Right ventricle myocardium inferior (tissue), 1 donor: ENCODE data around the gene ZXDC. TPM values are rescaled to one million over a fixed set of nuclear protein-coding genes. Genes with fewer than 3 reads are reported as not detected.

Source experiments
- ATAC-seq: fragments of 200-7000 bp; cut with Tn5 transposase; one replicate; pipeline ENCODE4 v1.9.1; 2020; ENCODE audit warnings: mild to moderate bottlenecking, moderate library complexity
- DNase-seq: peaks from one replicate; pipeline ENCODE4 v3.0.0; 2021; ENCODE audit errors: missing footprints
- intact Hi-C: fragments of 100-400 bp; cut with DNase I; formaldehyde crosslinking; loops from one replicate; pipeline ENCODE4 v1.11.0; 2022
- total RNA-seq: library from RNA; stranded (reverse); fragmentation: NEBNext Ultra II Directional; extraction: Animal tissue kit (Norgen Biotek cat#: 25700); gene quantifications from one replicate; pipeline ENCODE4 v1.2.1, GENCODE V29; 2021
- donor health status: DM: no; HTN: yes; CAD: no; lungs with severe emphysema.

The ZXDC gene
- total RNA-seq, 1 donor from 2014 or later, result 15.9 TPM

DNA sequence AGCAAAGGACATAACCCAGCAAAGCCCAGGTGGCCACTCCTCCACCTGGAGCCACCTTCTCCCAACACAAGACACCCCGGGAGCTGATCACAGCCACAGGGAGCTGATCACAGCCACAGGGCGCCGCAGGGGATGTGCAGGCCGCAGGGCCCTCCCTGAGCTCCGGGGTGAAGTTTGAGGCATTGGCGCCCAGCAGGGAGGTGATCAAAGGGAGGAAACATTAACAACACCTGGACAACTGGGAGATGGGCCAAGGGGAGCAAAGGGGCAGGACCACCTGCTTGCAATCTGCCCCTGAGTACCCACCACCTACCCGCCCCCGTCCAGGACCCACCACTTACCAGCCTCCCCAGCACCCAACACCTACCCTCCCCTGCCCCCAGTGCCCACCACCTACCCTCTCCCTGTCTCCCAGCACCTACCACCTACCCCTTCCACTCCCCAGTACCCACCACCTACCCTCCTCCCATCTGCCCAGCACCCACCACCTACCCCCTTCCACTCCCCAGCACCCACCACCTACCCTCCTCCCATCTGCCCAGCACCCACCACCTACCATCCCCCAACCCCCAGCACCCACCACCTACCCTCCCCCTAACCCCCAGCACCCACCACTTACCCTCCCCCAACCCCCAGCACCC lies 39.5 kb upstream of the ZXDC start:
- DNase-seq (peak; percentile 35), ATAC-seq (no peak)
- intact Hi-C loops, result no loop called here

DNA sequence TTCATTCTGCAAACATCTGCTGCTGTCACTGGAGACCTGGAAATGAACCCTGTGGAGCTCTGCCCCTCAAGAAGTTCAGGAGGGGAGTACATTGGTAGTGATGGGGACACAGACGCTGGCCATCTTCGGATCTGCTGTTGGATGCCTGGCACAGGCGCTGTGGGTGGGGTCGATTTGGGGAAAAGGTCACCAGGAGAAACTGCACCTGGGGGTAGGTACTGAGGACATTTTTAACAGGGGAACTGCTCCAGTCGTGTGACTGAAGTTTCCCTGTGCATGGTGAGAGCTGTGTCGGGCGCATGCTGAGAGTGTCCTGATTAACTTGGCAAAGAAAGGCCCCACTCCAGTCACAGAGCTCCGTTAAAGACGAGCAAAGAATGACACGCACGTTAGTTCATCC lies 38.5 kb upstream of the ZXDC start:
- DNase-seq (peak; percentile 64), ATAC-seq (no peak)
- intact Hi-C loops, result no loop called here

DNA sequence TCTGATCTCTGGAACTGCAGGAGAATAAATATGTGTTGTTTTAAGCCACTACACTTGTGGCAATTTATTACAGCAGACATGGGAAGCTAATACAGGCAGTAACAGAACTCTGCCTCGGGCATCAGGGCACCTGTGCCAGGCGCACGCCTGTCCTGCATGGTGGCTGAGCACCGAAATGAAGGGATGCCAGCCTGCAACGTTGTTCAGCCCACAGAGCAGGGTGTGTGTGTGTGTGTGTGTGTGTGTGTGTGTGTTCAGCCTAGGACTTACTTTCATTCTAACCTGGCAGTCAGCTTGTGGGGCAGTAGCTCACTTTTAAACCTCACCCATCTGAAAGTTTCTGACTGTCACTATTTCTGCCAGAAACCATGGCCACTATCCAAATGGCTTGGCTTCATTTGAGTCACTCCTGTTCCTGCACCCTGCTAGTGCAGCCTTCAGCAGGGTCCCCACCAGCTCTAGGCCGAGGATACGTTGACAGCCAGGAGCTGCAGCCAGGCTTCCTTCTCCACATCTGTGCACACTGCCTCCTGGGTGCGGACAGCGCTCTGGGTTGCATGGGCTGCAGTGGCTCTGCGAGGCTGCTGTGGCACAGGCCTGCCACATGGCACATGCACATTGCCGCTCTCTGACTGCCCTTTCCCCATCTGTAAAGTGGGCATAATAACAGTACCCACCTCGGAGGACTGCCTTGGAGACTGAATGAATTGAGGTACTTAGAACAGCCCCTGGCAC lies 37.4 kb upstream of the ZXDC start:
- DNase-seq (peak; percentile 33), ATAC-seq (peak; percentile 14)
- intact Hi-C loops, result no loop called here

DNA sequence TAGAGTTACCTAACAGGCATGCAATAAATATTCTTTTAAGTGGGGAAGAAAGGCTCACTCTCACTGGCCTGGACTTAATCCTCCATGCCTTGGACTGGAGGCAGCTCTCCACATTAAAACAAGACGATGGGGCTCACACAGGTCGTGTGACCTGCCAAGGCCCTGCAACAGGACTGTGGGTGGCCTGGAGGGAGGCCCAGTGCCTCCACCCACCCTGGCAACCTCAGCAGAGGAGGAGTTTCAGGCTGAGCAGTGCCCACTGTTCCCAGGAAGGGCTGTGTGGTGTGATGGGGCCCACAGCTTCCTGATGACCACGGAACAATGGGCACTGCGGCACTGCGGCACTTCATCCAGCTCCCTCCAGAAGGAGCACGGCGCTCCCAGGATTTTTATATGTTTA lies 36.3 kb upstream of the ZXDC start:
- intact Hi-C loops, result no loop called here
- DNase-seq, result peak; percentile 31
- no peak for ATAC-seq

DNA sequence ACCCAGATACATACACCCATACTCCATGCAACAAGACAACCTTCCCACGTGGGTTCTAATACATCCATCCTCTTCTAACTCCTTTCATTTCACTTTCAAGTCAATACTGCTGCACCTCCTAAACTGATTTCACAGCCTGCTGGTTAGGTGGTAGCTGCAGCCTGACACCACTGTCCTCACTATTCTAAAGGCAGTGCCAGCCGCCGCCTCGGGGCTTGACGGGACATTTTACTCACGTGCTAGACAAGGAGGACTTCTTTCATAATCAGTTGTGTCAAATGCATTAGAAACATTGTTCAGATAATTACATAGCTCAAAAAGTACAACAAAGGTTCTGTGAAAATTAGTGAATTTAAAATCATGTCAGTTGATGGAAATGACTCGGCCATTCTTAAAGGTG lies 35.6 kb upstream of the ZXDC start:
- DNase-seq (peak; percentile 15), ATAC-seq (no peak)
- intact Hi-C loops, result no loop called here

DNA sequence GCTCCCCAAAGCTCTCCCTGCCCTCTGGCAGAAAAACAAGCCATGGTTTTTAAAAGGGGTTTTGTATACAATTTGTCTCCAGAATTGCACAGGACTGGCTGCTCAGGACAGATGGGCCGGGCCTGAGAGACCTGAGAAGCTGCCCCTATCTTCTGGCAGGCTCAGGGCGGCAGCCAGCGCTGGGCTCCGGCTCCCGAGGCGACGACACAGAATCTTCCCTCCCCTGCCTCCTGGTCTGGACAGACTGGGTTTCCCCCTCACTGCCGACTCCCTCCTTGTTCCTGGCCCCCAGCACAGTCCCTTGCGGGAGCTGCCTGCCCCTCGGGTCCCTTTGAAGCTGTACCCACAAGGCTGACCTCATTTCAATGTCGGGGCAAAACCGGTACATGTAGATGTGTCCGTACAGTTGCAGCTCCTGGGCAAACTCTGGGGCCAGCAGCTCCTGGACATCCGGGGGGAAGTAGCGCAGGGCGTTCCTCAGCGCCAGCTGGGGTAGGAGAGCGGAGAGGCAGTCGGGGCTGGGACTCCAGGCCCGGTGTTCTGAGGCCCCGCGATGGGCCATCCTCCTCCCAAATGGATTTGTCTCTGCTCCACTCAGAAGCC lies 34.7 kb upstream of the ZXDC start:
- peak; percentile 32 for DNase-seq
- intact Hi-C loops, result no loop called here
- ATAC-seq, result no peak

DNA sequence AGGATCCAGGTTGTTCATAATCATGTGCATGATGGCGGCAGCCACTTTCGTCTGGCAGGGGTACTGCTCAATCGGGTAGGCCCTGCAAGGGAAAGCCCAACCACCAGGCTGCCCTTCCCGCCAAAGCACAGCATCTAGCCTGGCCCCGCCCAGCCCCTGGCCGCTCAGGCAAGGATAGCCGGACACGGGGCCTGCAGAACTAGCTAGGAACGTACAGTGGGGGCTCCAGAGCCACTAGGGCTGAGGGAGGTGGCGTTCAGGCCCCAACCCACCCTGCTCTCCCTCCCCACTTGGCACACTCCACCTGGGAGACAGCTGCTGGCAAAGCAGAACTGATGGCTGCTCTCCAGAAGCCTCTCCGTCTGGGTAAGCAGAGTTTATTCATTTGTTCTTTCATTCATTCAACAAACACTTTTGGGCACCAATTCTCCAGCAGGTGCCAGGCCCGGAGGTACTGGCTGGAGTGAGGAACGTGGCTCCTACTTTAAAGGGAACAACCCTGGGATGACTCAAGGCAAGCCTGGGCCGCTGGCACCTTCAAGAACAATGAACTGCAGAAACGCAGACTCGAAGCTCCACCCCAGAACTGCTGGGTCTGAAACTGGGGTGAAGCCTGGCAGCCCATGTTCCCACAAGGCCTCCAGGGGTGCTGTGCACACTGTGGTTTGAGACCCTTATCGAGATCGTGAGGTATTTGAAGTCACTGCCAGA lies 34.1 kb upstream of the ZXDC start:
- no peak for DNase-seq
- intact Hi-C loops, result no loop called here
- ATAC-seq, result no peak

DNA sequence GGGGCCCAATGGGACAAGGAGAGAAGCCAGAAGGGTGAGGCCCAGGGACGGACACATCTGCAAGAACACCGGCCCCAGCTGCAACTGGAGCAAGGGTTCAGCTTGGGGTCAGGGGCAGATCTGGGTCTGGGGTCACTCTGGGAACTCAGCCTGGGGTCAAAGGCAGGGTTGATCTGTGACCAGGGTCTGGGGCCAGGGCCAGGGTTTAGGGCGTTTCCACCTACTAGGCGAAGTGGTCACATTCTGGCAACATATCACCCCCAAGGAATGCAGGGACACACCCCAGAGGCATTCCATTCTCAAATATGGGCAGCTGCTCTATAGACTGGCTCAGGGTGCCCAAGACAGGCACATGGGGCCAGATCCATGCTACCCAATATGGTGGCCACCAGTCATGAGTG lies 32.9 kb upstream of the ZXDC start:
- intact Hi-C loops, result no loop called here
- ATAC-seq (no peak), DNase-seq (no peak)

DNA sequence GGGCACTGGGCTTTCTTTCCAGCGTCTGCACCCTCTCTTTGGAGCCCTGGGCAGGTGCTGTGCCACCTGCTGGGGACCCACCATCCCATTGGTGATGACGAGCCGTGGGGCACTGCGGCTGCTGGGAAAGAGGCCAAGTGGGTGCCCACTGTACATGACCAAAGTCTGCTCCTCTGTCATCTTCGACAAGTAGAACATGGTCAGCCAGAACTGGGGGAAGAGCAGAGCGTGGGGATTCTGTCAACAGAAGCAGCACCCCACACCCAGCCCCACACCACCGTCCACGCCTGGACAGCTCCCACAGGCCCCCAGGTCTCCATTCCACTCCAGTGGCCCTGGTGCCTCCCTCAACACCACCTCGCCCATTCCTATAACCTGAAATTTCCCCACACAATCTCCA lies 32.2 kb upstream of the ZXDC start:
- intact Hi-C loops, result no loop called here
- peak; percentile 52 for DNase-seq
- no peak for ATAC-seq

DNA sequence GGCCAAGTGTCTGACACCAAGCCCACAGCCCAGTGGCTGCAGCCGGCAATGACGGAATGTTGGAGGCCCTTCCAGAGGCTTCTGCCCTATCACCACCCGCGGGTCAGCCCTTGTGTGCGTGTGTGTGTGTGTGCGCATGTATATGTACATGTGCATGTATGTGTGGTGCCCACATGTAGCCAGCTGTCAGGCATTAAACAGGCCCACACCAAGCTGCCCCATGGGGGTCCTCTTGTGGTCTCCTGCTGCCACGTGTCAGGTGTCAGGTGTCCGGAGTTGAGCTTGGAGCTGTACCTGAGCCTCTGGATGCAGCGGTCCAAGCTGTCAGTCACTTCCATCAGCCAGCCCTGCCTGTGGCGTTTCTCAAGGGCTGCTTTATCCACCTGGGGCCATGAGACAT lies 28.0 kb upstream of the ZXDC start:
- intact Hi-C loops, result no loop called here
- peak; percentile 33 for DNase-seq
- ATAC-seq, result no peak

DNA sequence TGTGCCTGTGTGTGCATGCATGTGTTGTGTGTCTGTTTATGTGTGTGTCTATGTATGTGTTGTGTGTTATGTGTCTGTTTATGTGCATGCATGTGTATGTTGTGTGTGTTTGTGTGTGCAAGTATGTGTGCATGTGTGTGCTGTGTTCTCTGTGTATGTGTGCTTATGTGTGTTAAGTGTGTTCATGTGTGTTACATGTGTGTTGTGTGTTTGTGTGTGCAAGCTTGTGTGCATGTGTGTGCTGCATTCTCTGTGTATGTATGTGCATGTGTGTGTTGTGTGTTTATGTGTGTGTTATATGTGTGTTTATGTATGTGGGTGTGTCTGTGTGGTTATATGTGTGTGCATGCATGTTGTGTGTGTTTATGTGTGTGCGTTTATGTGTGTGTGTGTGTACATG lies 27.0 kb upstream of the ZXDC start:
- intact Hi-C loops, result no loop called here
- ATAC-seq, result no peak
- no peak for DNase-seq

DNA sequence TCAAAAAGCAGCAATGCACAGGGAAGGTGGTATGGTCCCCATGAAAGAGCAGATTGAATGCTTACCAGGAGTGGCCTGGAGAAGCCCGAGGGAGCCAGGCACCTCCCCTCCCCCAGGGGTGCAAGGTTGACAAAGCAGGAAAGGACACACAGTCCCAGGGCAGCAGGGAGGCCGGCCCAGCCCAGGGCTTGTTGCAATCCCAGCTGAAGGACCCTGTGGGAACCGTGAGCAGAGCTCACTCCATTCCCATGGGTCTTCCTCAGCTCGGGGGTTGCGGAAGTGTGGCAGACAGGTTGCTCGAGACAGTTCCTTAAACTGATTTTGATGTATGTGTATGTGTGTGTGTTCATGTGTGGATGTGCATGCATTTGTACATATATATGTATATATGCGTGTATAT lies 26.0 kb upstream of the ZXDC start:
- peak; percentile 34 for DNase-seq
- ATAC-seq, result peak; percentile 73
- intact Hi-C loops, result no loop called here

DNA sequence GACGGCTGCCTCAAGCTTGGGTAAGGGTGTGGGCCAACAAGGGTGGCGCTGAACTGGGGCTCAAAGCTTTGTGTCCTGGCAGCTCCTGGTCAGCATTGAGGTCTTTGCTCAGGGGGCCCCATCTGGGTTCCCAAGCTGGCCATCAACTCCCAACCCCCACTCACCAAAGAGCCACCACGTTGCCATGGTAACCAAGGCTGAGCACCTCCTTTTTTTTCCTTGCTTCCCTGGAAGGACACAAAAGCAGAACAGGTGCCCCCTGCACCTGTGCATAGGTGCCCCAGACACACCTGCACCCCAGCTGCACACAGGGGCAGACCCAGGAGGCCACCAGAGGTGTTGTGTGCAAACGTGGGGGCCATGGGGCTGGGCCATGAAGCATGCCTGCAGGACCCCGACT lies 25.4 kb upstream of the ZXDC start:
- intact Hi-C loops, result no loop called here

DNA sequence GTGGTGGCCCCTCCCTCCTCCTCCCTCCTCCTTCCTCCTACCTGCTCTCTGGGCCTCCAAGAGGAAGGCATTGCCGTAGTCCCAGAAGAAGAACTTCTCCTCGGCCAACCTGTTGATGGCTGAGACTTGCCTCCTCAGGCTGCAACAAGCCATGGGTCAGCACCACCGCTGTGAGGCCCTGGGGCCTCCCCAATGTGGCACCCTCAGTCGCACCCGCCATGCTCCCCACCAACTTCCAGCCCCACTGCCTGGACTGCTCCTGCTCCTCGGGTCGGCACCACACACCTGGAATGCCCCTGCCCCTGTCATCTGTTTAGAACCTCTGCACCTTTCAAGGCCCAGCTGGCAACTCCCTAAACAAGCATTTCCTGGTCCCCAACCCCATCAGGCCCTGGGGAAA lies 24.3 kb upstream of the ZXDC start:
- DNase-seq (peak; percentile 31), ATAC-seq (no peak)
- intact Hi-C loops, result no loop called here

More for the DNA sequence above, 25.4 kb upstream of the ZXDC start:
- ATAC-seq (no peak), DNase-seq (peak; percentile 40)

DNA sequence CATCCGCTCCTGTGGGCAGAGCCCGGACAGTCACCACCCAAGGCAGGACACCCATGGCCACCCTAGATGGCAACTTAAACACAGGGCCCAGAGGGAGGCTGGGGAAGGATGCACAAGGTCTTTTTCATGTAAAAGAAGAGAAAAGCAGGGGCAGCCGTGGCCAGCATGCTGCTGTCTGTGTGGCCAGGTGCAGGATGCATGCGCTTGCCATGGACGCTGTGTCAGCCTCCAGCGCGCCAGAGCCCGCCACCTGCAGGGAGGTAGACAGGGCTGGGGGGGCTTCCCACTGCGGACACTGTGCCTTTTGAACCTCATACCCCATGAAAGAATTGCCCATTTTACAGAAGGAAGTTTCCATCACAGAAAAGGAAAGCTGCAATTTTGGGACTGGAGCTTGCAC lies 23.7 kb upstream of the ZXDC start:
- intact Hi-C loops, result no loop called here
- ATAC-seq (no peak), DNase-seq (peak; percentile 45)

DNA sequence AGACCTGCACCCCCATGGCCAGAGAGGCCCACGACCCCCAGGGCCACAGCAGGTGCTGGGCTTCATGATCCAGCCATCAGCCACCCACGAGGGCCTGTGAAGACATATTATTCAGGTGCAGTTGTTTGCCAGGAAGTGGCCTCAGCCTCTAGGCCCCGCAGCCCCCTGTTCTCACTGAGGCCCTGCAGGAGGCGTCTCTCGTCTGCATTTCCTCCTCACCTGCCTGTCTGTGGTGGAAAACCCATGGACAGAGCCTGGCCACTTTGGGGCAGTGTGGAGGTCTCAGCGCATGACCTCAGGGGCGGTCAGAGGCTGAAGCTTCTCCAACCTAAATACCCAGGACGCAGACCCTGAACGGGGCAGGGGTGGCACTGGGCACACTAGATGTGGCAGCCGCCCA lies 23.2 kb upstream of the ZXDC start:
- ATAC-seq, result no peak
- peak; percentile 50 for DNase-seq
- intact Hi-C loops, result no loop called here

DNA sequence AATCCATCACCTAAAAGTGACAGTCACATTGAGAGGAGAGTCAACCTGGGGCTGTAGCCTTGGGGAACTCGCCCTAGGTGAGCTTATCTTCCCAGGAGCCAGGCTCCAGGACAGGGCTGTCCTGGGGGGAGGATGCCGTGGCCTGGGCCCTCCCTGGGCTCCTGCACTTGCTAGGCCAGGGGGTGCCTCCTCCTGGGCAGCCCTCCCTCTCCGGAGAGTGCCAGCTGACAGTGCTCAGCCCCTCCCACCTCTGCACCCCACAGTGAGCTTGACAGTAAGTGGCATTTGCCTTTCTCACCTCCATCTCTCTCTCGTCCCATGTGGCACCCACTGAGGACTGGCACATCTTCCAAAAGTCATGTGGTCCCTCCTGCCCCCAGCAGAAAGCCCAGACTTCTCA lies 22.8 kb upstream of the ZXDC start:
- no peak for ATAC-seq
- DNase-seq, result peak; percentile 9
- intact Hi-C loops, result no loop called here

DNA sequence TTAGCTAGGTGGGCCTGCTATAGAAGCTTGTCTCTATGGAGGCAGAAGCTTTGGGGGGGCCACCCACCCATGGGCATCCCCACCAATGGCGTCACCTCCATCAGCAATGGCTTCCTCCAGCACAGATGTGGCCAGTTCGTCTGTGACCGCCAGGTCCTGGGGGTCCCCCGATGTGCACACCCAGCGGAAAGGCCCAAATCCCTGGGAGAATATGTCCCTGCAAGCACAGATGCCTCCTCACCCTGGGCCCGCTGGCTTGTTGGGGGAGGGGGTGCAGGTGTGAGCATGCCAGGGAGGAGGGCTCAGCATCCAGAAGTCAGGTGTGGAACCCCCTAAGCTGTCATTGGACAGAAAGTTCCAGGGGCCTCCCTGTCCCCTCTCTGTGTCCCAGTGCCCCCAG lies 22.3 kb upstream of the ZXDC start:
- ATAC-seq (no peak), DNase-seq (peak; percentile 32)
- intact Hi-C loops, result no loop called here

DNA sequence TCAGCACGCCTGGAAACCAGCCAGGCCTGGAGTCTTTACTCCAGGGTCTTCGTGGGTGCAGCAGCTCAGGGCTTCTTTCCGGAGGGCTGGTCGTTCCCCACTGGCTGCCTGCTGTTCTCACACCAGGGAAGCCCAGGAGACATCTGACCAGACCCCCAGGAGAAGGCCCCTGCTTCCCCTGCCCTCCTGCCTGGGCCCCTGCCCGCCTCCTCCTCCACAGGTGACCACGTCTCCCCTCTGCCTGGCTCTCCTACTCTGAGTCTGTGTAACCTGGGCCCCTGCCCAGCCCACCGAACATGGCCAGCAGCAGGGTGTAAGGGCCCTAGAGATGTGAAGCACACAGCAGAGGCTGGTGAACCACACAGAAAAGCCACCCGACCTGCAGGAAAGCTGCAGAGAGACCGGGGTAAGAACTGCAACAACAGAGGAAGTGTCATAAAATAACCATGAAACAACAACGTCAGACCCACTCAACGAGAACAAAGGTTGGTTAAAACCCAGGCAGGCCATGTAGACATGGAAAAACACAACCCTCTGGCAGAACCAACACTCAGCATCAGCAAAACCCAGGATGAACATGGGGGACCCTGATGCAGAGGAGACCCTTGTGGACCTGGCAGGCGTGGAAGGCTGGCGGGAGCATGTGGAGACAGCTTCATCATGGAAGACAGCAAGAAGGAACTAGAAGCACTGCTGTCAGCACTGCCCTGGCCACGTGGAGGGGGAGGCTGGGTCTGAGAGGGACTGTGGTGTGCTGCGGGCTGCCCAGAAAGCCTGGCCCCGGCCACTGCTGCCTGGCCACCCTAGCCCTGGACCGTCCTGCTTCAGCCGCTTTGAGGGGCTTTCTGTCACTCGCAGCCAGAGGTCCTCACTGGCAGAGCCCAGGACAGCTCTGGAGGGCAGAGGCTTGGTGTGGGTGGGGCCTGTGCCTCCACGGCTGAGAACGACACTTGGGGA lies 21.5 kb upstream of the ZXDC start:
- intact Hi-C loops, result no loop called here
- ATAC-seq, result no peak

More for the DNA sequence above, 21.5 kb upstream of the ZXDC start:
- peak; percentile 52 for DNase-seq
